A549 (cell line): ENCODE data around the gene NOPCHAP1. TPM values are rescaled to one million over a fixed set of nuclear protein-coding genes. Genes with fewer than 3 reads are reported as not detected.

ENCODE experiments used
- ATAC-seq, 2 experiments: fragments of 200-7000 bp in 1 of 2; fragments of >200 bp in 1 of 2; cut with Nextera tagmentation in 1 of 2; cut with Tn5 transposase in 1 of 2; 3 replicates each; pipeline versions ENCODE4 v1.8.0 to v1.9.1; 2018 to 2020; ENCODE audit warnings: mild to moderate bottlenecking in 1 of 2, moderate library complexity in 1 of 2
- CTCF ChIA-PET: fragments of 300-600 bp; sonication (Branson Sonifier 250); formaldehyde crosslinking; extraction: SDS; loops from one replicate; lab custom pipeline; 2021; ENCODE audit warnings: antibody characterized with exemption, inconsistent platforms; lab: Yijun Ruan, JAX
- POLR2A ChIA-PET: fragments of 350-600 bp; formaldehyde crosslinking; extraction: SDS; loops from one replicate; lab custom pipeline; 2021; ENCODE audit warnings: antibody characterized with exemption, inconsistent platforms; lab: Yijun Ruan, JAX
- DNase-seq, 2 experiments: peaks; one replicate each; pipeline versions ENCODE4 v3.0.0 to v3.0.0-alpha.2; 2011 to 2016; ENCODE audit warnings: low read depth in 1 of 2, low spot score in 1 of 2
- FAIRE-seq: peaks from 2 replicates; lab custom pipeline; 2011; peaks lifted over from hg19 to GRCh38; lab: Jason Lieb, UNC
- H3K27ac ChIP-seq, 2 experiments: fragments of >200 bp; sonication (Bioruptor Twin); formaldehyde crosslinking; 3 replicates each; pipeline ENCODE4 v1.5.1; 2016 to 2017
- H3K4me1 ChIP-seq: fragments of >200 bp; sonication (Bioruptor Twin); formaldehyde crosslinking; 3 replicates; pipeline ENCODE4 v1.6.1; 2016
- H3K4me2 ChIP-seq: fragments of >200 bp; sonication (Bioruptor Twin); formaldehyde crosslinking; 3 replicates; pipeline ENCODE4 v1.6.1; 2016
- H3K4me3 ChIP-seq: fragments of >200 bp; sonication (Bioruptor Twin); formaldehyde crosslinking; 3 replicates; pipeline ENCODE4 v1.5.1; 2016
- H3K9me3 ChIP-seq: fragments of >200 bp; sonication (Bioruptor Twin); formaldehyde crosslinking; 3 replicates; pipeline ENCODE4 v1.6.1; 2016
- EHF ChIP-seq: fragments of 250-450 bp; sonication (Bioruptor Pico); IDR thresholded peaks from 2 replicates; pipeline ENCODE4 v1.5.0; 2020; ENCODE audit warnings: mild to moderate bottlenecking
- FOSB ChIP-seq: fragments of 250-450 bp; sonication (Bioruptor Pico); IDR thresholded peaks from 2 replicates; pipeline ENCODE4 v1.5.0; 2020; ENCODE audit warnings: mild to moderate bottlenecking, moderate library complexity
- FOSL2 ChIP-seq, 2 experiments: fragments of 450-650 bp in 1 of 2; fragments of >200 bp in 1 of 2; sonication (Bioruptor Twin) in 1 of 2; formaldehyde crosslinking; IDR thresholded peaks; 2 replicates each; pipeline versions ENCODE4 v1.5.0 to v1.6.1; 2016 to 2020; ENCODE audit warnings: mild to moderate bottlenecking in 1 of 2, moderate library complexity in 1 of 2
- GATA3 ChIP-seq: IDR thresholded peaks from 2 replicates; pipeline ENCODE4 v1.6.1; 2012; ENCODE audit warnings: borderline replicate concordance
- HDAC2 ChIP-seq: fragments of 200-600 bp; sonication (generic); IDR thresholded peaks from 2 replicates; pipeline ENCODE4 v1.6.1; 2016
- HEYL ChIP-seq: fragments of 250-450 bp; sonication (Bioruptor Pico); IDR thresholded peaks from 2 replicates; pipeline ENCODE4 v1.8.0; 2021; ENCODE audit warnings: mild to moderate bottlenecking, moderate library complexity
- HOXA7 ChIP-seq: fragments of 250-450 bp; sonication (Bioruptor Pico); IDR thresholded peaks from 2 replicates; pipeline ENCODE4 v1.5.0; 2020; ENCODE audit warnings: mild to moderate bottlenecking, moderate library complexity
- HOXB13 ChIP-seq: fragments of 250-450 bp; sonication (Bioruptor Pico); IDR thresholded peaks from 2 replicates; pipeline ENCODE4 v1.5.0; 2020; ENCODE audit warnings: low read depth, mild to moderate bottlenecking, moderate library complexity
- JUN ChIP-seq, 2 experiments: fragments of >200 bp; sonication (Bioruptor Twin); formaldehyde crosslinking; IDR thresholded peaks; 2 replicates in 1 of 2; 3 replicates in 1 of 2; pipeline ENCODE4 v1.6.1; 2016 to 2017
- MAFK ChIP-seq: fragments of 450-650 bp; IDR thresholded peaks from 2 replicates; pipeline ENCODE4 v1.6.1; 2014; ENCODE audit not compliant: partially characterized antibody
- MAZ ChIP-seq: fragments of 150-350 bp; IDR thresholded peaks from 2 replicates; pipeline ENCODE4 v1.6.1; 2014; ENCODE audit warnings: antibody characterized with exemption, low read depth, low read length, borderline replicate concordance
- MYC ChIP-seq: IDR thresholded peaks from 2 replicates; pipeline ENCODE4 v1.6.1; 2012; ENCODE audit warnings: mild to moderate bottlenecking, inconsistent platforms, low read length, improper control_type of control experiment, borderline replicate concordance
- NFE2L2 ChIP-seq: fragments of 150-350 bp; conservative IDR thresholded peaks from 2 replicates; pipeline ENCODE4 v1.6.1; 2014; ENCODE audit warnings: low read length
- PHF8 ChIP-seq: fragments of 200-600 bp; sonication (generic); IDR thresholded peaks from 2 replicates; pipeline ENCODE4 v1.6.1; 2016; ENCODE audit warnings: low read depth, mild to moderate bottlenecking, antibody characterized with exemption, moderate library complexity, borderline replicate concordance
- POLR2A ChIP-seq: IDR thresholded peaks from 2 replicates; pipeline ENCODE4 v1.6.1; 2012; ENCODE audit warnings: mild to moderate bottlenecking, low read length
- RCOR1 ChIP-seq: fragments of 150-350 bp; IDR thresholded peaks from 2 replicates; pipeline ENCODE4 v1.6.1; 2014; ENCODE audit warnings: antibody characterized with exemption, low read length, low read depth
- RFX5 ChIP-seq: fragments of 450-650 bp; IDR thresholded peaks from 2 replicates; pipeline ENCODE4 v1.7.1; 2014; ENCODE audit warnings: antibody characterized with exemption, mild to moderate bottlenecking, moderate library complexity
- RNF2 ChIP-seq: fragments of 200-600 bp; sonication (generic); IDR thresholded peaks from 2 replicates; pipeline ENCODE4 v1.6.1; 2016; ENCODE audit warnings: low read depth, mild to moderate bottlenecking, antibody characterized with exemption, moderate library complexity, borderline replicate concordance
- SMC3 ChIP-seq: fragments of >200 bp; sonication (Bioruptor Twin); formaldehyde crosslinking; IDR thresholded peaks from 3 replicates; pipeline ENCODE4 v1.6.1; 2018; ENCODE audit warnings: inconsistent platforms
- TFCP2L1 ChIP-seq: fragments of 250-450 bp; sonication (Bioruptor Pico); IDR thresholded peaks from 2 replicates; pipeline ENCODE4 v1.5.0; 2021; ENCODE audit warnings: mild to moderate bottlenecking
- ZFP36 ChIP-seq: fragments of 450-650 bp; IDR thresholded peaks from 2 replicates; pipeline ENCODE4 v1.6.1; 2014; ENCODE audit warnings: borderline replicate concordance; ENCODE audit not compliant: partially characterized antibody
- WGBS: methylation state at CpG from one replicate; pipeline ENCODE4 v1.1.6; 2017; ENCODE audit errors: missing lambda C conversion rate; 5-methylcytosine and 5-hydroxymethylcytosine counted together
- polyA plus RNA-seq, 4 experiments: library from polyadenylated mRNA; depleted of rRNA in 3 of 4; stranded (reverse); fragments of >200 nt; fragmentation: RNase III in 1 of 4; extraction: RNeasy Plus Mini Kit Qiagen cat#74134 plus additional on column Dnase treatment in 1 of 4; gene quantifications; 2 replicates in 3 of 4; 3 replicates in 1 of 4; pipeline ENCODE4 v1.2.3, GENCODE V29; 2011 to 2017
- TF ChIP-seq, protein P1 (sequence below): fragments of >200 bp; sonication (Bioruptor Twin); formaldehyde crosslinking; IDR thresholded peaks from 3 replicates; pipeline ENCODE4 v1.6.1; 2016
- TF ChIP-seq, protein P2 (sequence below): IDR thresholded peaks from 2 replicates; pipeline ENCODE4 v1.6.1; 2012
- TF ChIP-seq, protein P3 (sequence below): fragments of 450-650 bp; IDR thresholded peaks from 2 replicates; pipeline ENCODE4 v1.6.1; 2014; ENCODE audit warnings: antibody characterized with exemption
- TF ChIP-seq, protein P4 (sequence below): IDR thresholded peaks from 2 replicates; pipeline ENCODE4 v1.6.1; 2012; ENCODE audit warnings: low read depth, borderline replicate concordance
- TF ChIP-seq, protein P5 (sequence below): IDR thresholded peaks from 2 replicates; pipeline ENCODE4 v1.6.1; 2012
- TF ChIP-seq, protein P6 (sequence below): fragments of >200 bp; sonication (Bioruptor Twin); formaldehyde crosslinking; IDR thresholded peaks from 3 replicates; pipeline ENCODE4 v1.5.1; 2016

The NOPCHAP1 gene
- polyA plus RNA-seq, 2 of the 4 experiments (the other 2 are of a cell fraction), result 21.7 to 29.5 TPM

DNA sequence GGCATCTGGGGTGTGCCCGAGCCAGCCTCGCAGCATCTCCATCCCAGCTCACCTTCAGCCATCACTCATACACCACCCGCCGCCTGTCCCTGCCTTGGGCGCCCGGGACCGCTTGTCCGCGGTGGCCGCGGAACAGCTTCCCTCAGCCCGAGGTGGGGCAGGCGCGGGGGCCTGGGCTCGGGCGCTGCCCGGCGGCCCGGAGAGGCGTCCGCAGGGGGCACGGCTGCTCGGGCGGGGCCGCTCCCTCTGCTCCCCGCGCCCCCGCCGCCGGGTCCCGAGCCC lies 28.5 kb upstream of the NOPCHAP1 start:
- Histone ChIP-seq H3K27ac (peak overlapping the region; percentile 92 to 98), H3K4me2 (peak overlapping the region; percentile 80), H3K4me1 (peaks cover 43% of the 10 kb centered on the region), H3K4me3 (peak overlapping the region; percentile 95), H3K9me3 (no peaks in the 10 kb centered on the region)
- ChIA-PET POLR2A (interaction anchor here (1.0 kb wide), 1 partner anchor 27 kb away, joined by 3 read pairs; no protein-coding TSS in a partner anchor), CTCF (interaction anchor here (0.6 to 1.6 kb wide), 4 partner anchors 17 to 576 kb away, joined by 3 to 4 read pairs (median 3); no protein-coding TSS in a partner anchor)
- DNase-seq (peak; percentile 36 to 57), FAIRE-seq (no peak), ATAC-seq (peak in 1 of 2 experiments; percentile 54; a peak in 5 of 6 replicates)
- TF ChIP-seq MYC, result 0 out of 2 replicates have a peak, but pooled peaks have one; percentile 32
- TF ChIP-seq, protein P1, sequence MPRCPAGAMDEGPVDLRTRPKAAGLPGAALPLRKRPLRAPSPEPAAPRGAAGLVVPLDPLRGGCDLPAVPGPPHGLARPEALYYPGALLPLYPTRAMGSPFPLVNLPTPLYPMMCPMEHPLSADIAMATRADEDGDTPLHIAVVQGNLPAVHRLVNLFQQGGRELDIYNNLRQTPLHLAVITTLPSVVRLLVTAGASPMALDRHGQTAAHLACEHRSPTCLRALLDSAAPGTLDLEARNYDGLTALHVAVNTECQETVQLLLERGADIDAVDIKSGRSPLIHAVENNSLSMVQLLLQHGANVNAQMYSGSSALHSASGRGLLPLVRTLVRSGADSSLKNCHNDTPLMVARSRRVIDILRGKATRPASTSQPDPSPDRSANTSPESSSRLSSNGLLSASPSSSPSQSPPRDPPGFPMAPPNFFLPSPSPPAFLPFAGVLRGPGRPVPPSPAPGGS, result no peak
- no peak for TF ChIP-seq TFCP2L1 (CRISPR knock-in tag)
- WGBS, result 3% methylated on average over 14 of the region's 31 CpGs

DNA sequence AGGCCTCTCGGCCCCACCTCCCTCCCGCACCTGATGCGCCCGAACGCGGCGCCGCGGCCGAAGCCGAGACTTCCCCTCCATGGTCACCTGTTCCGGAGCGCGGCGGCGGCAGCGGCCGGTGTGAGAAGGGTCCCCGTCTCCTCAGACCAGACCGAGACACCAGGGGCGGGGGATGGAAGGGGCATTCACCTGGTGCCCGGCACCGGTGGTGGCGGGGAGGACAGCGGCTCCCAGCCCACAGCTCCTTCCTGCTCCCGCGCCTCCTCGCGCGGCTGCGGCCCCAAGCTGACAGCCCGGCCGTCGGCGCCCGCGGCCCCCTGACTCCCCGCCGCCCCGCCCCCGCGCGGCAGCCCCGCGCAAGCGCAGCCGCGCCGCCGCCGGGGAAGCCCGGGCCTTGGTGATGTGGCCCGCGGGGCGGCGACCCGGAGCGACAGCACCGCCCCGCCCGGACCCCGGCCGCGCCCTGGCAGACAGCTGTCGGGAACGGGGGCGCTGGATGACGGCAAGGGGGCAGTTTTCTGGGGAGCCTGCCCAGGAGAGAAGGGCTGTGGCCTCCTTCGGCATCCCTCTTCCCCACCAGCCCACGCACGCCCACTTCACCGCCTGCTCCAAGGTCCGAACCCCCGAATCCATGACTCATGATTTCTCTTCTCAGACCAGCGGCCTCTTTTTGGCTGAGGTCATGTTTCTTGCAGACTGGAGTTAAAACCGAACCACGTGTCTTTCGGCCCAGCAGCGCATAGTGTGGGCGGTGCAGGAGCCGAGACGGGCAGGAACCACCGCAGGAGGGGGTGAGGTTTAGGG lies 27.9 kb upstream of the NOPCHAP1 start, which contains the start of gene SLC41A2:
Gene SLC41A2, minus strand, starts transcription at position 290 of the 804 bp plus-strand sequence. CDS start 29,763 bp downstream, outside the sequence.
- Histone ChIP-seq H3K9me3 (no peaks in the 10 kb centered on the region), H3K4me3 (peak within 1 kb of the TSS; percentile 95), H3K4me2 (peak within 1 kb of the TSS; percentile 80), H3K4me1 (peaks cover 37% of the 10 kb centered on the region), H3K27ac (peak within 1 kb of the TSS; percentile 92 to 98)
- POLR2A ChIA-PET, result interaction anchor here (1.0 kb wide), 1 partner anchor 26 kb away, joined by 3 read pairs; no protein-coding TSS in a partner anchor
- CTCF ChIA-PET, result interaction anchor here (0.6 to 3.3 kb wide), 8 partner anchors 13 to 577 kb away, joined by 3 to 15 read pairs (median 4); no protein-coding TSS in a partner anchor
- ATAC-seq, result peak; percentile 89 to 94
- TF ChIP-seq FOSL2 (IDR thresholded peaks at IDR 0.05) (0 out of 2 replicates have a peak, but pooled peaks have one; percentile 32), FOSL2 (CRISPR knock-in tag; IDR thresholded peaks at IDR 0.05) (peak; percentile 95), POLR2A (peak; percentile 77), NFE2L2 (peak; percentile 80), HOXA7 (no peak), GATA3 (0 out of 2 replicates have a peak, but pooled peaks have one; percentile 30), JUN (IDR thresholded peaks at IDR 0.05) (peak; percentile 53 to 78; a peak in 3 of 5 replicates), HOXB13 (CRISPR knock-in tag) (no peak), MYC (peak; percentile 91; the same call in 1 of the 2 replicates), HDAC2 (no peak), SMC3 (no peak; the same call in 2 of the 3 replicates), MAFK (peak; percentile 99), RCOR1 (no peak), PHF8 (peak; percentile 85; the same call in 1 of the 2 replicates), RNF2 (no peak), EHF (CRISPR knock-in tag) (no peak), RFX5 (0 out of 2 replicates have a peak, but pooled peaks have one; percentile 31), MAZ (0 out of 2 replicates have a peak, but pooled peaks have one; percentile 16), FOSB (no peak), ZFP36 (no peak), HEYL (CRISPR knock-in tag) (no peak)
- TF ChIP-seq, protein P1, result peak; percentile 77; the same call in 1 of the 3 replicates
- TF ChIP-seq, protein P2, sequence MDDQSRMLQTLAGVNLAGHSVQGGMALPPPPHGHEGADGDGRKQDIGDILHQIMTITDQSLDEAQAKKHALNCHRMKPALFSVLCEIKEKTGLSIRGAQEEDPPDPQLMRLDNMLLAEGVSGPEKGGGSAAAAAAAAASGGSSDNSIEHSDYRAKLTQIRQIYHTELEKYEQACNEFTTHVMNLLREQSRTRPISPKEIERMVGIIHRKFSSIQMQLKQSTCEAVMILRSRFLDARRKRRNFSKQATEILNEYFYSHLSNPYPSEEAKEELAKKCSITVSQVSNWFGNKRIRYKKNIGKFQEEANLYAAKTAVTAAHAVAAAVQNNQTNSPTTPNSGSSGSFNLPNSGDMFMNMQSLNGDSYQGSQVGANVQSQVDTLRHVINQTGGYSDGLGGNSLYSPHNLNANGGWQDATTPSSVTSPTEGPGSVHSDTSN, result peak; percentile 62; the same call in 1 of the 2 replicates
- TF ChIP-seq, protein P3, sequence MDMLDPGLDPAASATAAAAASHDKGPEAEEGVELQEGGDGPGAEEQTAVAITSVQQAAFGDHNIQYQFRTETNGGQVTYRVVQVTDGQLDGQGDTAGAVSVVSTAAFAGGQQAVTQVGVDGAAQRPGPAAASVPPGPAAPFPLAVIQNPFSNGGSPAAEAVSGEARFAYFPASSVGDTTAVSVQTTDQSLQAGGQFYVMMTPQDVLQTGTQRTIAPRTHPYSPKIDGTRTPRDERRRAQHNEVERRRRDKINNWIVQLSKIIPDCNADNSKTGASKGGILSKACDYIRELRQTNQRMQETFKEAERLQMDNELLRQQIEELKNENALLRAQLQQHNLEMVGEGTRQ, result peak; percentile 79
- TF ChIP-seq, protein P4, sequence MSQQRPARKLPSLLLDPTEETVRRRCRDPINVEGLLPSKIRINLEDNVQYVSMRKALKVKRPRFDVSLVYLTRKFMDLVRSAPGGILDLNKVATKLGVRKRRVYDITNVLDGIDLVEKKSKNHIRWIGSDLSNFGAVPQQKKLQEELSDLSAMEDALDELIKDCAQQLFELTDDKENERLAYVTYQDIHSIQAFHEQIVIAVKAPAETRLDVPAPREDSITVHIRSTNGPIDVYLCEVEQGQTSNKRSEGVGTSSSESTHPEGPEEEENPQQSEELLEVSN, result no peak
- TF ChIP-seq, protein P5, sequence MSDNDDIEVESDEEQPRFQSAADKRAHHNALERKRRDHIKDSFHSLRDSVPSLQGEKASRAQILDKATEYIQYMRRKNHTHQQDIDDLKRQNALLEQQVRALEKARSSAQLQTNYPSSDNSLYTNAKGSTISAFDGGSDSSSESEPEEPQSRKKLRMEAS, result peak; percentile 97
- TF ChIP-seq, protein P6, sequence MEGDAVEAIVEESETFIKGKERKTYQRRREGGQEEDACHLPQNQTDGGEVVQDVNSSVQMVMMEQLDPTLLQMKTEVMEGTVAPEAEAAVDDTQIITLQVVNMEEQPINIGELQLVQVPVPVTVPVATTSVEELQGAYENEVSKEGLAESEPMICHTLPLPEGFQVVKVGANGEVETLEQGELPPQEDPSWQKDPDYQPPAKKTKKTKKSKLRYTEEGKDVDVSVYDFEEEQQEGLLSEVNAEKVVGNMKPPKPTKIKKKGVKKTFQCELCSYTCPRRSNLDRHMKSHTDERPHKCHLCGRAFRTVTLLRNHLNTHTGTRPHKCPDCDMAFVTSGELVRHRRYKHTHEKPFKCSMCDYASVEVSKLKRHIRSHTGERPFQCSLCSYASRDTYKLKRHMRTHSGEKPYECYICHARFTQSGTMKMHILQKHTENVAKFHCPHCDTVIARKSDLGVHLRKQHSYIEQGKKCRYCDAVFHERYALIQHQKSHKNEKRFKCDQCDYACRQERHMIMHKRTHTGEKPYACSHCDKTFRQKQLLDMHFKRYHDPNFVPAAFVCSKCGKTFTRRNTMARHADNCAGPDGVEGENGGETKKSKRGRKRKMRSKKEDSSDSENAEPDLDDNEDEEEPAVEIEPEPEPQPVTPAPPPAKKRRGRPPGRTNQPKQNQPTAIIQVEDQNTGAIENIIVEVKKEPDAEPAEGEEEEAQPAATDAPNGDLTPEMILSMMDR, result no peak; the same call in 1 of the 3 replicates
- 2% methylated on average over 27 of the region's 83 CpGs for WGBS
- DNase-seq, result peak; percentile 93 to 96
- no peak for FAIRE-seq
